Measurements from ENCODE around the gene SCNN1A. TPM values are rescaled to one million over a fixed set of nuclear protein-coding genes. Genes with fewer than 3 reads are reported as not detected.

The SCNN1A gene
- total RNA-seq, 1 experiment from 2014 or later = 17.1 TPM

GRCh38 chr12:6336889-6337853, 38.2 kb downstream of the SCNN1A start:
- CTCF ChIA-PET = interaction anchor here (1.3 kb wide), 1 partner anchor 11 kb away, joined by 5 read pairs; no protein-coding TSS in a partner anchor

More at GRCh38 chr12:6336889-6337853, 38.2 kb downstream of the SCNN1A start:
- ATAC-seq (peak; percentile 22), DNase-seq (ENCODE audit: low read depth, low spot score) (no peak)
- POLR2A ChIA-PET = interaction anchor here (0.6 to 1.1 kb wide), 4 partner anchors 33 to 154 kb away, joined by 4 to 10 read pairs (median 8); no protein-coding TSS in a partner anchor
- intact Hi-C loops (cut with micrococcal nuclease; ENCODE audit: unreplicated experiment) = loop anchor here (5.0 kb wide), 1 partner anchor 35 kb away; no protein-coding TSS in a partner anchor
- Histone ChIP-seq H3K36me3 (ENCODE audit: control insufficient read depth, insufficient read depth, low read length) (peaks cover 6% of the 10 kb centered on the region), H3K27ac (ENCODE audit: low read length) (peak overlapping the region; percentile 99), H3K9me3 (ENCODE audit: control insufficient read depth, insufficient read depth, low read depth, low read length) (no peaks in the 10 kb centered on the region), H3K4me3 (ENCODE audit: low read depth in 2 of 2, low read length in 2 of 2) (peak overlapping the region; percentile 71 to 94), H3K4me1 (ENCODE audit: control insufficient read depth, insufficient read depth, low read length) (peaks cover 64% of the 10 kb centered on the region), H3K27me3 (ENCODE audit: control insufficient read depth, insufficient read depth, low read length) (no peaks in the 10 kb centered on the region)
- no TSS peak for BruUV-seq (replicated peaks)
- TF ChIP-seq POLR2AphosphoS5 (IDR thresholded peaks at IDR 0.05; ENCODE audit: low read depth, low read length) = no peak; the same call in 1 of the 2 replicates
- no peak for TF ChIP-seq SIN3A (IDR thresholded peaks at IDR 0.05; ENCODE audit: borderline replicate concordance, insufficient read depth, low read depth, low read length)
- no peak for TF ChIP-seq CTCF (IDR thresholded peaks at IDR 0.05)
- no peak for TF ChIP-seq REST (IDR thresholded peaks at IDR 0.05; ENCODE audit: insufficient read depth in 1 of 2, low read depth in 2 of 2, low read length in 1 of 2)
- no peak for TF ChIP-seq TCF7L2 (IDR thresholded peaks at IDR 0.05; ENCODE audit: low read depth, low read length)
- in situ Hi-C loops (cut with HindIII; ENCODE audit: low pct_unique_long_range_greater_than_20kb, low sequenced_read_pairs) = no loop called here
